Stomach (tissue), 9 donors: ENCODE data around the gene ERI2. TPM values are rescaled to one million over a fixed set of nuclear protein-coding genes. Genes with fewer than 3 reads are reported as not detected.

Experiments used
- DNase-seq, 2 donors: peaks; one replicate each; pipeline versions ENCODE4 v3.0.0 to v3.0.0-alpha.2; 2013 to 2019
- H3K27ac ChIP-seq, 5 donors: fragments of 200-600 bp in 4 of 5; sonication (generic) in 4 of 5; one replicate each; pipeline ENCODE4 v1.5.1; 2013 to 2019; ENCODE audit warnings: mild to moderate bottlenecking in 1 of 5, moderate library complexity in 1 of 5
- H3K27me3 ChIP-seq, 3 donors: fragments of 200-600 bp; sonication (generic); one replicate each; pipeline ENCODE4 v1.5.1; 2017 to 2019; ENCODE audit warnings: mixed run types in 1 of 3
- H3K36me3 ChIP-seq, 4 donors: fragments of 200-600 bp; sonication (generic); 1 replicate in 3 of 4; 2 replicates in 1 of 4; pipeline ENCODE4 v1.5.1; 2016 to 2019
- H3K4me1 ChIP-seq, 4 donors: fragments of 200-600 bp; sonication (generic); one replicate each; pipeline ENCODE4 v1.5.1; 2016 to 2019
- H3K4me3 ChIP-seq, 4 donors: fragments of 200-600 bp; sonication (generic) in 3 of 4; one replicate each; pipeline ENCODE4 v1.5.1; 2016 to 2019; ENCODE audit warnings: mild to moderate bottlenecking in 1 of 4
- H3K9me3 ChIP-seq, 4 donors: fragments of 200-600 bp; sonication (generic); one replicate each; pipeline ENCODE4 v1.5.1; 2016 to 2019
- EP300 ChIP-seq: sonication (generic); formaldehyde crosslinking; IDR thresholded peaks from one replicate; pipeline ENCODE4 v1.6.1; 2017; ENCODE audit warnings: antibody characterized with exemption
- POLR2A ChIP-seq, 4 donors: fragments of 450-650 bp; IDR thresholded peaks; one replicate each; pipeline ENCODE4 v1.6.1; 2016; ENCODE audit warnings: antibody characterized with exemption in 4 of 4, control low read depth in 2 of 4, mild to moderate bottlenecking in 1 of 4, moderate library complexity in 1 of 4
- POLR2AphosphoS5 ChIP-seq, 3 donors: sonication (generic); formaldehyde crosslinking; IDR thresholded peaks; one replicate each; pipeline ENCODE4 v1.6.1; 2016; ENCODE audit warnings: antibody characterized with exemption in 3 of 3
- WGBS, 5 donors: extraction: QIAGEN DNeasy Blood & Tissue Kit in 3 of 5; methylation state at CpG; one replicate each; pipeline versions ENCODE4 v1.1.5 to v1.1.7; 2013 to 2018; 5-methylcytosine and 5-hydroxymethylcytosine counted together
- intact Hi-C: fragments of 100-400 bp; cut with DNase I; formaldehyde crosslinking; loops from one replicate; pipeline ENCODE4 v1.15.1; 2023; ENCODE audit warnings: low total_unique reads
- polyA plus RNA-seq, 3 donors: library from polyadenylated mRNA; stranded (reverse); fragments of 200-250 nt; gene quantifications; one replicate each; pipeline ENCODE4 v1.2.3, GENCODE V29; 2013
- total RNA-seq, 5 donors: library from RNA; depleted of rRNA; stranded (reverse); fragments of >200 nt; gene quantifications; one replicate each; pipeline versions ENCODE4 v1.1.0 to v1.2.3, GENCODE V29; 2014 to 2016
- TF ChIP-seq, protein P1 (sequence below), 7 experiments: fragments of 450-650 bp in 4 of 7; fragments of 200-600 bp in 3 of 7; sonication (generic) in 3 of 7; IDR thresholded peaks; one replicate each; pipeline ENCODE4 v1.5.1; 2016 to 2019; ENCODE audit warnings: antibody characterized with exemption in 7 of 7, control low read depth in 2 of 7, mild to moderate bottlenecking in 1 of 7
- donor health status: healthy with polysubstance abuse.
- donor health status: Bipolar disorder and iron deficiency.
- donor health status: healthy.

ERI2 gene
- total and polyA plus RNA-seq, 8 donors, result 8.5 to 49.0 (median 11.4) TPM

- no peaks in the 10 kb centered on the region for H3K9me3 ChIP-seq
- TF ChIP-seq POLR2AphosphoS5 (IDR thresholded peaks at IDR 0.05) (no peak), POLR2A (IDR thresholded peaks at IDR 0.05) (no peak), EP300 (no peak)
- TF ChIP-seq, protein P1, sequence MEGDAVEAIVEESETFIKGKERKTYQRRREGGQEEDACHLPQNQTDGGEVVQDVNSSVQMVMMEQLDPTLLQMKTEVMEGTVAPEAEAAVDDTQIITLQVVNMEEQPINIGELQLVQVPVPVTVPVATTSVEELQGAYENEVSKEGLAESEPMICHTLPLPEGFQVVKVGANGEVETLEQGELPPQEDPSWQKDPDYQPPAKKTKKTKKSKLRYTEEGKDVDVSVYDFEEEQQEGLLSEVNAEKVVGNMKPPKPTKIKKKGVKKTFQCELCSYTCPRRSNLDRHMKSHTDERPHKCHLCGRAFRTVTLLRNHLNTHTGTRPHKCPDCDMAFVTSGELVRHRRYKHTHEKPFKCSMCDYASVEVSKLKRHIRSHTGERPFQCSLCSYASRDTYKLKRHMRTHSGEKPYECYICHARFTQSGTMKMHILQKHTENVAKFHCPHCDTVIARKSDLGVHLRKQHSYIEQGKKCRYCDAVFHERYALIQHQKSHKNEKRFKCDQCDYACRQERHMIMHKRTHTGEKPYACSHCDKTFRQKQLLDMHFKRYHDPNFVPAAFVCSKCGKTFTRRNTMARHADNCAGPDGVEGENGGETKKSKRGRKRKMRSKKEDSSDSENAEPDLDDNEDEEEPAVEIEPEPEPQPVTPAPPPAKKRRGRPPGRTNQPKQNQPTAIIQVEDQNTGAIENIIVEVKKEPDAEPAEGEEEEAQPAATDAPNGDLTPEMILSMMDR (IDR thresholded peaks at IDR 0.05), result no peak
- 79 to 92% (median 89%) methylated on average over 1 of the region's 1 CpG for WGBS, 5 donors
- H3K4me1 ChIP-seq, result no peaks in the 10 kb centered on the region
- no peak for DNase-seq
- H3K36me3 ChIP-seq, result no peaks in the 10 kb centered on the region
- no peaks in the 10 kb centered on the region for H3K27me3 ChIP-seq
- intact Hi-C loops, result no loop called here
- no peak overlapping the region for H3K4me3 ChIP-seq
- H3K27ac ChIP-seq, result no peak overlapping the region
Measured at GRCh38 chr16:20755238-20755637, 51.0 kb downstream of the ERI2 start.

DNA sequence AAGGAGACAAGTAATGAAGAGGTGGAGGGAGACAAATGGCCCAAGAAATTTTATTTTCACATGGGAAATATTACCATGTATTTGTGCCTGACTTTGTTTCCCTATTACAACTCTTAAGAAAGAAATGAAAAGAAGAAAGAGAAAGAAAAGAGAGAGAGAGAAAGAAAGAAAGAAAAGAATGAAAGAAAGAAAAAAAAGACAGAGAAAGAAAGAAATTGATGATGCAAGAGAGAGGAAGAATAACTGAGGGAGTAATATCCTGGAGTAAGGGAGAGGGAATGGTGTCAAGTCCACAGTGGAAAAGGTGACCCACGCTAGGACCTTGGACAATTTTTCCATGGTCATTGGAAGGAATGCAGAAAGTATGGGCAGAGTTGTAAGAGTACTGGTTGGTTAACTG is 52.5 kb downstream of the ERI2 start:
- TF ChIP-seq POLR2A (IDR thresholded peaks at IDR 0.05) (no peak), POLR2AphosphoS5 (IDR thresholded peaks at IDR 0.05) (no peak), EP300 (no peak)
- TF ChIP-seq, protein P1 (IDR thresholded peaks at IDR 0.05), result no peak
- 76 to 81% (median 78%) methylated on average over 1 of the region's 1 CpG for WGBS, 5 donors

DNA sequence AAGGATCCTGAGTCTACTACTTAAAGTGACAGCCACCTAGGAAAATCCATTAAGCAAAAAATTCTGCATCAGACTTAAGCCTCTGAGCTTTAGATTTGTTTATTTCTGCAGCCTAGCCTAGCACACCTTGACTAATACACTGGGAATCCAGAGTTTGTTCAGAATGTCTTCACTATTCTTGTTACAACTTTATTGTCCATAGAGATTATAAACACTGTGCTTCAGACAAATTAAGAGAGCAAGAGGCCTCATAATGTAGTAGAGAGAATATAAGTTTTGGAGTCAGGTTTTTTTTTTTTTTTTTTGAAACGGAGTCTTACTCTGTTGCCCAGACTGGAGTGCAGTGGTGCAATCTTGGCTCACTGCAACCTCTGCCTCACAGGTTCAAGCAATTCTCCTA is 55.7 kb downstream of the ERI2 start:
- Histone ChIP-seq H3K27me3 (no peaks in the 10 kb centered on the region), H3K4me1 (no peaks in the 10 kb centered on the region), H3K4me3 (no peak overlapping the region), H3K36me3 (no peaks in the 10 kb centered on the region), H3K9me3 (peaks cover 0 to 17% (median 9%) of the 10 kb centered on the region in 4 donors), H3K27ac (no peak overlapping the region)
- TF ChIP-seq POLR2AphosphoS5 (IDR thresholded peaks at IDR 0.05), result no peak
- TF ChIP-seq POLR2A (IDR thresholded peaks at IDR 0.05), result no peak
- no peak for TF ChIP-seq EP300
- intact Hi-C loops, result no loop called here
- 70 to 95% (median 87%) methylated on average over 1 of the region's 1 CpG; no CpG with 5 or more reads in 1 of the 5 donors for WGBS, 5 donors
- DNase-seq, result no peak

More for the DNA sequence above, 52.5 kb downstream of the ERI2 start:
- intact Hi-C loops, result no loop called here
- Histone ChIP-seq H3K27ac (no peak overlapping the region), H3K27me3 (no peaks in the 10 kb centered on the region), H3K4me1 (no peaks in the 10 kb centered on the region), H3K9me3 (no peaks in the 10 kb centered on the region), H3K36me3 (no peaks in the 10 kb centered on the region), H3K4me3 (no peak overlapping the region)
- DNase-seq, result no peak

- Histone ChIP-seq H3K27me3 (no peaks in the 10 kb centered on the region), H3K4me1 (no peaks in the 10 kb centered on the region), H3K9me3 (peaks cover 0 to 17% (median 9%) of the 10 kb centered on the region in 4 donors), H3K27ac (no peak overlapping the region), H3K4me3 (no peak overlapping the region), H3K36me3 (no peaks in the 10 kb centered on the region)
- DNase-seq, result no peak
- WGBS, 5 donors, result 92 to 100% (median 94%) methylated on average over 1 of the region's 1 CpG
- no peak for TF ChIP-seq POLR2AphosphoS5 (IDR thresholded peaks at IDR 0.05)
- intact Hi-C loops, result no loop called here
Measured at GRCh38 chr16:20749474-20749873, 56.8 kb downstream of the ERI2 start.

DNA sequence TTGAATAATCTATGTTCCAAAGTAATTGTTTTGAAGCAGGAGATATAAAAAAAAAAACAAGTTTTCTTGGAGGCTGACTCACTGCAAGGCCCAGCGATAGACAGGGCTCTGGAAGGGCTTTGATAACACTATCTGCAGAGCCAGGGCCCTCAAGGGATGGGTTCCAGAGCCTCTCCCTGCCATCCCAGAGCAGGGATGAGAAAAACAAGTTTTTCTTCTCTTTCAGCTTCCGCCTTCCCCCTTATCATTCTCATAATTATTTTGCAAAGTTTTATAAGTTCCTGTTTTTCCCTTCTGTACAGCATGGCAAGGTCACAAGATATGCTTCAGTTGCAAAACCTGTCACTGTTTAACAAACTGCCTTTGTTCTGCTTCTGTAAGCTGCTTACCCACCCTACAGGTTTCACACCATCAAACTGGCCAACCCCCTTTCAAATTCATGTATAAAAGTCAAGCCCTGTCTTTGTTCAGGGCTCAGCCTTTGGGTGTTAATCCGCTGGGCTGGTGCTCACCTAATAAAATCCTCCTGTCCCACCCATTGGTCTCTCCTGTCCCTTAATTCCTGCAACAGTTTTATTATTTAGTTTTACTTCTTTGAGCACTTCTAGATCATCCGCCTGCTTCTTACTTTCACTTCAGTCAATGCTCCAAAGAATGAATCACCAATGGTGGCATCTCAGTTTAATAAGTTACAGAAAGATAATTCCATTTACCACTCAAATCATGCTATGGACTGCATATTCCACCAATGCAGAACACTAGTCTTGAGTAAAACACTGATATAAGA is 59.0 kb downstream of the ERI2 start:
- intact Hi-C loops, result no loop called here
- Histone ChIP-seq H3K4me3 (no peak overlapping the region), H3K4me1 (peaks cover 0 to 1% (median 0%) of the 10 kb centered on the region in 4 donors), H3K27me3 (no peaks in the 10 kb centered on the region), H3K36me3 (no peaks in the 10 kb centered on the region), H3K9me3 (peaks cover 0 to 17% (median 9%) of the 10 kb centered on the region in 4 donors), H3K27ac (no peak overlapping the region)
- no peak for DNase-seq
- 68 to 77% (median 76%) methylated on average over 4 of the region's 4 CpGs for WGBS, 5 donors
- TF ChIP-seq POLR2AphosphoS5 (IDR thresholded peaks at IDR 0.05) (no peak), POLR2A (IDR thresholded peaks at IDR 0.05) (no peak), EP300 (no peak)
- TF ChIP-seq, protein P1 (IDR thresholded peaks at IDR 0.05), result no peak
